ENCODE results near the gene FAM117A.

DNA sequence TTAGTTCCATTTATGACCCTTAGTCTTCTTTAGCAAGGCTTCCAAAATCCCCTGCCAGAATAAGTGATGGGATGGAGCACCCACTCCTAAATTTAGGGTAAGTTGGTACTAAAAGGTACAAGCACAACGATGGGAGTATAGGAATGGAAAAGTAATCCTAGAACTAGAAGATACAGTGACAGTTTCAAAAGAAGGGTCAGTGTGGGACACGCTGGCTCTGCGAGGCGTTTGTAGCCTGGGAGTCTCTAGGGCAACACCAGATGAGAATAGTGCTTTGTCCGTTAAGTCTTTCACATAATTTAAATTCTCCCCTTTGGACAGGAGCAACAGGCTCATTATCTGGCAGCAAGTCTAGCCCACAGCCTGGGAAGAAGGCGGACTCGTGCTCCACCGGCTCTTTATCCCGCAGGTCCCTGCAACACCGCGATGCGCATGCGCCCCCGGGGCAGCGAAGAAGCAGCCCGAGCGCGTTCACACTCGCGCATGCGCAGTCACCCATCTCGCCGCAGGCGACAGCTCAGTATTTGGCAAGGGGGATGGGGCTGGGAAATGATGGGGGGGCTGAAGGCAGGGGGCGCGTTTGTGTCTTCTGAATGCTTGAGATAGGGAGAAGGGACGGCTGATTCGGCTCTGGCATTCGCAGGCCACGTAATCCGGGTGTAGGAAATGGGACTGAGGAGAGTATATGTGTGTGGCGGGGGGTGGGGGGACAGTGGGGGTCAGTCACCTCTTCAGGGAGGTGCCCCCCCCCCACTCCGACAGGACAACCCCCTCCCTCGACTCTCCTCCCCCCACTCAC is 86.6 kb downstream of the FAM117A start:
- TF ChIP-seq CTCF (conservative IDR thresholded peaks at IDR 0.05; ENCODE audit: low read depth, low read length) (no peak), EZH2 (IDR thresholded peaks at IDR 0.05; ENCODE audit: borderline replicate concordance, low read depth, low read length, poor library complexity, severe bottlenecking) (no peak)
